ENCODE measurements around the gene PACS2.

The PACS2 gene

DNA sequence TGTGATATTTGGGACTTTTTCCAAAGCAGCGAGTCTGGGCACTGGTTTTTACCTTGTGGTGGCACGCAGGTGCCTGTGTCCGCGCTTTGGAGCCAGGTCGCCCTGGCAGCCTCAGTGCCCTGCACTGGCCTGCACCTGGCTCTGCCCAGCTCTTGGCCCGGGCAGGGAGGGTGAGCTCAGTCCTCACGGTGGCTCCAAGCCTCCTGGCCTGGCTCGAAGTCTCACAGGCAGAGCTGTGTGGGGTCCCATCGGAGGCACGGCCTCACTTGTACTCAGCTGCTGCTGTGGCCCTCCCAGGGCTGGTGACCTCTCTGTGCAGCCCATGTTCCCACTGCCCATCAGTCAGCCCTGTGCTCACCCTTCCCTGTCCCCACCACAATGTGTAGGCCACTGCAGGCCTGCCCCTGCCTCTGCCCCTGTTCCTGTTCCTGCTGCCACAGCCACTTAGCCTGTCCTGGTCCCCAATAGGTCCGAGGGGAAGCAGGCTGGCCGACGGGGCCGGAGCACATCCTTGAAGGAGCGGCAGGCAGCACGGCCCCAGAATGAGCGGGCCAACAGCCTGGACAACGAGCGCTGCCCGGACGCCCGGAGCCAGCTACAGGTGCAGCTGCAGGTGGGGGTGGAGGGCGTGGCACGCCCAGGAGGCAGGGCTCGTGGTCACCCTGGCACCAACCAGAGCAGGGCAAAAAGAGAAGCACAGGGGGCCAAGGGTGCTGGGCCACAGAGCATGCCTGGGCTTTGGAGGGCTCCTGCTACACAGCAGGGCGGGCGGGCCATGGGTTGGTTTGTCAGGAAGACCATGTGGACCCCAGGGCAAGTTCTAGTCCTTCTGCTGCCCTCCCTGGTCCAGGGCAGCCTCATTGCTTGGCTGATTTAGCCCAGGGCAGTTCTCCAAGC is 67.1 kb downstream of the PACS2 start:
- Histone ChIP-seq H3K4me3 (ENCODE audit: low read depth in 1 of 2, low read length in 2 of 2) (no peak overlapping the region), H3K27me3 (ENCODE audit: control insufficient read depth in 1 of 2, insufficient read depth in 2 of 2, low read length in 2 of 2) (no peaks in the 10 kb centered on the region), H3K4me1 (ENCODE audit: insufficient read depth, low read length) (no peaks in the 10 kb centered on the region), H3K27ac (ENCODE audit: low read depth, low read length) (no peak overlapping the region), H3K36me3 (ENCODE audit: insufficient read depth, low read length) (no peaks in the 10 kb centered on the region), H3K9ac (ENCODE audit: low read length) (no peak overlapping the region), H3K9me3 (ENCODE audit: low read length) (no peaks in the 10 kb centered on the region)

DNA sequence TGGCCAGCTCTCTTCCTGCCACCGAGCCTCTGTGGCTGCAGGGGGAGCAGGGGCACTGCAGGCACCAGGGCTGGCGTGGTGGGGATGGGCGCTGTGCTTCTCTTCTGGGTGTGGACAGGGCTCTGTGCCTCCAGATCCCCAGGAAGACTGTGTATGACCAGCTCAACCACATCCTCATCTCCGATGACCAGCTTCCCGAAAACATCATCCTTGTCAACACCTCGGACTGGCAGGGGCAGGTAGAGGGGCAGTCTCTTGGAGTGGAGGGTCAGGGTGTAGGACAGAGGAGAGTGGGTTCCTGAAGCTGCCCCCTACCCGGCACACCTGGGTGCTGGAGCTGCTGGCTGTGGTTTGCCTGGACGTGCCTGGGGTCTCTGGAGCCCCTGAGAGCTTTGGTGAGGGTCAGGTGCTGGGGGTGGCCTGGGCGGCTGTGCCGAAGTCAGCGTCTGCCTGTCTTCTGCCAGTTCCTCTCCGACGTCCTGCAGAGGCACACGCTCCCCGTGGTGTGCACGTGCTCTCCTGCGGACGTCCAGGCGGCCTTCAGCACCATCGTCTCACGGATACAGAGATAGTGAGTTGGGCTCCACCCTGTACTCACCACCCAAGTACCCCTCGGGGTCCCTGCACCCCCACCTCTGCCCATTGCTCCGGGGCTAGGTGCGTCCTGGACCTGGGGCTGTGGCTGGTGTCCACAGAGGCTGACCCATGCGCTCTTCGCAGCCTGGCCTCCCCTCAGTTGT is 68.0 kb downstream of the PACS2 start:
- Histone ChIP-seq H3K27ac (ENCODE audit: low read depth, low read length) (no peak overlapping the region), H3K9ac (ENCODE audit: low read length) (no peak overlapping the region), H3K36me3 (ENCODE audit: insufficient read depth, low read length) (no peaks in the 10 kb centered on the region), H3K27me3 (ENCODE audit: control insufficient read depth in 1 of 2, insufficient read depth in 2 of 2, low read length in 2 of 2) (no peaks in the 10 kb centered on the region), H3K9me3 (ENCODE audit: low read length) (no peaks in the 10 kb centered on the region), H3K4me3 (ENCODE audit: low read depth in 1 of 2, low read length in 2 of 2) (no peak overlapping the region), H3K4me1 (ENCODE audit: insufficient read depth, low read length) (no peaks in the 10 kb centered on the region)

DNA sequence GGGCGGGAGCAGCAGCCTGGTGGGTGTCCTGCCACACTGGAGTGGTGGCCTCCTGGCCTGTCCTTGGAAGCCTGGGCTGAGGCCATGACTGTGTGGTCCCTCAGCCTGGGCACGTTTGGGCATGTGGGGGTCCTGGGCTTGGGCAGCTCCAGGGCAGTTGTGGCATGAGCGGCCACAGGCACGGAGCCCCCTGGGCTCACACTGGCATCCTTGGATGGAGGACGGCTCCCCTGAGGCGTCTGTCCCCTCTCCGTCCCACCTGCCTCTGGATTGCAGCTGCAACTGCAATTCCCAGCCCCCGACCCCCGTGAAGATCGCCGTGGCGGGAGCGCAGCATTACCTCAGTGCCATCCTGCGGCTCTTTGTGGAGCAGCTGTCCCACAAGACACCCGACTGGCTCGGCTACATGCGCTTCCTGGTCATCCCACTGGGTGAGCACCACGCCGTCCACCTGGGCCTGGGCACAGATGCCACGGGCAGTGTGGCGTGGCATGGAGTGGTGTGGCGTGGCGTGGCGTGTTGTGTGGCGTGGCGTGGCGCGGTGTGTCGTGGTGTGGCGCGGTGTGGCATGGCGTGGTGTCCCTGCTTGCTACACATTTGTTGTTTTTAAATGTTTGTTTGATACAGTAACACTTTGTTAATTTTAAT is 68.7 kb downstream of the PACS2 start:
- Histone ChIP-seq H3K9me3 (ENCODE audit: low read length) (no peaks in the 10 kb centered on the region), H3K27ac (ENCODE audit: low read depth, low read length) (no peak overlapping the region), H3K4me3 (ENCODE audit: low read depth in 1 of 2, low read length in 2 of 2) (no peak overlapping the region), H3K27me3 (ENCODE audit: control insufficient read depth in 1 of 2, insufficient read depth in 2 of 2, low read length in 2 of 2) (no peaks in the 10 kb centered on the region), H3K9ac (ENCODE audit: low read length) (no peak overlapping the region), H3K36me3 (ENCODE audit: insufficient read depth, low read length) (no peaks in the 10 kb centered on the region), H3K4me1 (ENCODE audit: insufficient read depth, low read length) (no peaks in the 10 kb centered on the region)

DNA sequence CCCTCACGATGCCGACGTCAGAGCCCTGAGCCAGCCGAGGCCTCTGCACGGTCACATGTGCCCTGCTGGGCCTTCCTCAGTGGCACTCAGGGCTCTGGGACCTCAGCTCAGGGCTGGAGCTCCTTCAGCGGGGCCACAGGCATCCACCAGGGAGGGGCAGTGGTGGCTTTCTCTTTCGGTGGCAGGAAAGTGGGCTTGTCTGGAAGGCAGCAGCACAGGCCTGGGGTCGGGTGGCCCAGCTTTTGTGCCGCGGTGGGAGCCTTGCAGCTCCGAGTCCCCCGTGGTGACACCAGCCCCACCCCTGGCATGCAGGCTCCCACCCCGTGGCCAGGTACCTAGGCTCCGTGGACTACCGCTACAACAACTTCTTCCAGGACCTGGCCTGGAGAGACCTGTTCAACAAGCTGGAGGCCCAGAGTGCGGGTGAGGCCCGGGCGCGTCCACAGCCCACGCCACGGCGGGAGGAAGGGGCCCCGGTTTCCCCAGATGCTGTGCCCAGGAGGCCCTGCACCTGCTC is 69.6 kb downstream of the PACS2 start:
- H3K4me1 ChIP-seq (ENCODE audit: insufficient read depth, low read length): no peaks in the 10 kb centered on the region
- no peak overlapping the region for H3K4me3 ChIP-seq (ENCODE audit: low read depth in 1 of 2, low read length in 2 of 2)
- H3K27ac ChIP-seq (ENCODE audit: low read depth, low read length): no peak overlapping the region
- H3K9me3 ChIP-seq (ENCODE audit: low read length): no peaks in the 10 kb centered on the region
- H3K9ac ChIP-seq (ENCODE audit: low read length): no peak overlapping the region
- H3K36me3 ChIP-seq (ENCODE audit: insufficient read depth, low read length): no peaks in the 10 kb centered on the region
- no peaks in the 10 kb centered on the region for H3K27me3 ChIP-seq (ENCODE audit: control insufficient read depth in 1 of 2, insufficient read depth in 2 of 2, low read length in 2 of 2)

DNA sequence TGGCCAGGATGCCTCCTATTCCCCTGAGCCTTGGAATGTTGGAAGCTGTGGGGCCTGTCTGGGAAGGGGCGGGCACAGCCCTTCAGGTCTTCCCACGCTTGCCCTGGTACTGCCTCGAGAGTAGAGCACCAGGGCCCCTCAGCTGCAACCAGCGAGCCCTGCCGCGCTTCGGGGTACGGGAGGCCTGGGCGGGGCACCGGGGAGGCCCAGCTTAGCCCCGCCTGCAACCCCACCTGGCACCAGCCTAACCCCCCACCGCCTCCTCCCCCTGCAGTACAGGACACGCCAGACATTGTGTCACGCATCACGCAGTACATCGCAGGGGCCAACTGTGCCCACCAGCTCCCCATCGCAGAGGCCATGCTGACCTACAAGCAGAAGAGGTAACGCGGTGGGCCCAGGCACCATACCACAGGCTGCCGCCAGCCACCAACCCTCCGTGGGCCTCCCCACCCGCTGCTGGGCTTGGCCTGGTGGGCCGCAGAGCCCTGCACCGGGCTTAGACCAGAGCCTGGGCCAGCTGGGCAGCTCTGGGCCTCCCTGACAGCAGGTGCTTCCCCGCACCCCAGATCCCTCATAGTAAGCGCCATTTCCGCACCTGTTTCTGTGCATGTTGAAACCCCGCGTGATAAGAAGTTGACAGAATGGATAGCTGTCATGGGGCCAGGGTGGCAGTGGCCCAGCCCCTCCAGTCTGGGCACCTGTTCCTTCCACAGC is 70.2 kb downstream of the PACS2 start:
- no peak overlapping the region for H3K4me3 ChIP-seq (ENCODE audit: low read depth in 1 of 2, low read length in 2 of 2)
- no peak overlapping the region for H3K27ac ChIP-seq (ENCODE audit: low read depth, low read length)
- peaks cover 1% of the 10 kb centered on the region for H3K4me1 ChIP-seq (ENCODE audit: insufficient read depth, low read length)
- H3K36me3 ChIP-seq (ENCODE audit: insufficient read depth, low read length): no peaks in the 10 kb centered on the region
- no peaks in the 10 kb centered on the region for H3K27me3 ChIP-seq (ENCODE audit: control insufficient read depth in 1 of 2, insufficient read depth in 2 of 2, low read length in 2 of 2)
- H3K9me3 ChIP-seq (ENCODE audit: low read length): no peaks in the 10 kb centered on the region
- H3K9ac ChIP-seq (ENCODE audit: low read length): no peak overlapping the region

DNA sequence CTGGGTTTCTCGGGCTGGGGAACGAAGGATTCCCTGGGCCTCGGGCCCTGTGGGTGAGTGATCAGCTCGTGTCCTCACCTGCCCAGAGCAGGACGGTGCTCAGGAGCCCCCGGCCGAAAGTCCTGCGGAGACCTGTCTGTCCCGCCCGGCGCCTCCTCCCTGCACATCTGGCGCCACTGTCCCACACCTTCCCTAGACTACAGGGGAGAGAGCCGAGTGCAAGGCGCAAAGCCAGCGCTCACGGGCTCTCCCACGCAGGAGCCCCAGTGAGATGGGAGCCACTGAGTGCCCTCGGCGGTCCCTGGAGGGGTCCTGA is 70.7 kb downstream of the PACS2 start:
- no peaks in the 10 kb centered on the region for H3K36me3 ChIP-seq (ENCODE audit: insufficient read depth, low read length)

DNA sequence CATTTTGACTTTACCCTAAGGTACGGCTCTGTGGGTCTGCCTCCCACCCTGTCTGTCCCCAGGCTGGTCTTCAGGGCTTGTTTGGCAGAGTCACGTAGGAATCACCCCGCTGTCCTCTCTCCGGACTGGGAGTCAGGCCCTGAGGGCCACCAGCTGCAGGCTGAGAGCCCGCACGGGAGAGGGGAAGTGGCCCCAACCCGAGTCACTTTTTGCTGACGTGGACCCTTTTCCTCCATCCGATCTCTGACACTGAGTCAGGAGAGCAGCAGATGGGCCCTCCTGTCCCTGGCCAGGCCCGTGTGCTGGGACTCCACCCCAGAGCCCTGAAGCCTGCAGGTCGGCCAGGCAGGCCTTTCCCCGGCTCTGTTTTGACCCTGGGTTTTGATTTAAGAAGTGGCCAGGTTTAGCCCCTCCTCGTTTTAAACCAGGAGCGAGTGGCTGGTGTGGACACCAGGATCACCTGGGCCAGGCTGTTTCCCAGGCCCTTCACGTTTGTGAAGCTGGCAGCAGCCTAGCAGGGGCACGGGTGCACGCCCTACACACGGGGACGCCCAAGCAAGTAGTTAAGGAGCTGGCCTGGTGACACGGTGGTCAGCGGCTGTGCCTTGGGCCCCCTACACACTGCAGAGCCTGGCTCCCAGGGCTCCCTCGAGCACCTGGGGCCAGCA is 71.3 kb downstream of the PACS2 start:
- H3K4me1 ChIP-seq (ENCODE audit: insufficient read depth, low read length): peaks cover 3% of the 10 kb centered on the region
- no peaks in the 10 kb centered on the region for H3K36me3 ChIP-seq (ENCODE audit: insufficient read depth, low read length)
- no peaks in the 10 kb centered on the region for H3K27me3 ChIP-seq (ENCODE audit: control insufficient read depth in 1 of 2, insufficient read depth in 2 of 2, low read length in 2 of 2)
- H3K27ac ChIP-seq (ENCODE audit: low read depth, low read length): no peak overlapping the region
- H3K9ac ChIP-seq (ENCODE audit: low read length): no peak overlapping the region
- no peaks in the 10 kb centered on the region for H3K9me3 ChIP-seq (ENCODE audit: low read length)
- no peak overlapping the region for H3K4me3 ChIP-seq (ENCODE audit: low read depth in 1 of 2, low read length in 2 of 2)

More for the DNA sequence above, 70.7 kb downstream of the PACS2 start:
- Histone ChIP-seq H3K27ac (ENCODE audit: low read depth, low read length) (no peak overlapping the region), H3K4me3 (ENCODE audit: low read depth in 1 of 2, low read length in 2 of 2) (no peak overlapping the region), H3K9ac (ENCODE audit: low read length) (no peak overlapping the region), H3K9me3 (ENCODE audit: low read length) (no peaks in the 10 kb centered on the region), H3K4me1 (ENCODE audit: insufficient read depth, low read length) (peaks cover 3% of the 10 kb centered on the region), H3K27me3 (ENCODE audit: control insufficient read depth in 1 of 2, insufficient read depth in 2 of 2, low read length in 2 of 2) (no peaks in the 10 kb centered on the region)

DNA sequence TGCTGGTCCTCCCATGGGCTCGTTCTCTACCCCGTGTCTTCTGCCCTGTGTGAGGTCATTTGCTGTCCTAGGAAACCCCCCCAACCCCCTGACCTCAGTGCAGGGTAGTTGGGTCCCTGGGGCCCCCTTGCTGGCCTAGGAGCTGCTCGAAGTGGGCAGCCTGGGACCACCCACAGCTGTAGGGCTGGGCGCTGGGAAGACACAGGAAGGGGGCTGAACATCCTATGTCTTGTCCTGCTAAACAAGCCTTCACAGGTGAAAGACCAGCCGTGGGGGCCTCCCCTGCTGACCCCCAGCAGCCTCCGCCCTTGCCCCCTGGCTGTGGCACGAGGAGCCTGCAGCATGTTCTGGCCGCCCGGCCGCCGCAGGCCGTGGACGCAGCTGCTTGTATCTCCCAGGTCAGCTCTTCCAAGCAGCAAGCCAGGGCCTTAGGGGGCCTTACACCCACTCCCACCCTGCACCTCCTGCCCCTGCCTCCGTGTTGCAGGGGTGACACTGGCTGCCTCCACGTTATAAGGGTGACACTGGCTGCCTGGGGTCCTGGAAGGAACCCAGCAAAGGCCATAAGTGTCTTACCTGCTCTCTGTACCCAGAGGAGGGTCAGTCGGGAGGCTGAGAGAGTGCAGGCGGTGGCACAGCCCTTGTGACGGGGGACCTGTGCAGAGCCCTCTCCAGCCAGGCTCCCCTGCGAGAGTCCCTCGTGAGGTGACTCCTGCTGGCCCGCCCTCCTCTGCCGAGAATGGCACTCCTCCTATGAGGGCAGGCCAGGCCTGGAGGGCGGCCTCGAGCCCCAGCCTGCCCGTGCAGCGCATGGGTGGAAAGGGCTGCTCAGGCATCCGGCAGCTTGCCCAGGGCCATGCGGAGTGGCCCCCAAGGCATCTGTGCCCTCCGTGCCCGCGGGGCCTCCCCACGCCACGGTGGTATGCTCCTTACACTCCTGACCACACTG is 72.3 kb downstream of the PACS2 start:
- H3K27me3 ChIP-seq (ENCODE audit: control insufficient read depth in 1 of 2, insufficient read depth in 2 of 2, low read length in 2 of 2): no peaks in the 10 kb centered on the region
- H3K4me1 ChIP-seq (ENCODE audit: insufficient read depth, low read length): peaks cover 3% of the 10 kb centered on the region
- H3K27ac ChIP-seq (ENCODE audit: low read depth, low read length): no peak overlapping the region
- H3K36me3 ChIP-seq (ENCODE audit: insufficient read depth, low read length): peaks cover 3% of the 10 kb centered on the region
- no peak overlapping the region for H3K4me3 ChIP-seq (ENCODE audit: low read depth in 1 of 2, low read length in 2 of 2)
- no peak overlapping the region for H3K9ac ChIP-seq (ENCODE audit: low read length)
- no peaks in the 10 kb centered on the region for H3K9me3 ChIP-seq (ENCODE audit: low read length)

DNA sequence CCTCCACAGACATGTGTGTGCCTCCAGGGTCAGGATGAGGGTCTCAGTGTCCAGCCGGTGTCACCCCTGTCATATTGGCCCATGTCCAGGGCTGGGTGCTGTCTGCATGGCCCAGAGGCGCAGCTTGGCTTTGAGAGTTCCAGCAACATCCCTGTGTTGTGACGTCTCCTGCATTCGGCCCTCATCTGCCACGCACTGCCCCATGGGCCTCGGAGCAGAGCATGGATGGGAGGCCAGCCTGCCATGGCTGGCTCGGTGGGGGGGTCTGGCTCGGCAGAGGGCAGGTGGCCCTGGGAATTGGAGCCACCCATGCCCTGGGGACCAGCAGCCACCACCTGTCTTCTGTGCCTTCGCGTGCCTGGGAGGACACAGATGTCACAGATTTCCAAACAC is 73.0 kb downstream of the PACS2 start:
- peaks cover 3% of the 10 kb centered on the region for H3K36me3 ChIP-seq (ENCODE audit: insufficient read depth, low read length)

More for the DNA sequence above, 73.0 kb downstream of the PACS2 start:
- H3K27ac ChIP-seq (ENCODE audit: low read depth, low read length): no peak overlapping the region
- H3K9me3 ChIP-seq (ENCODE audit: low read length): no peaks in the 10 kb centered on the region
- H3K9ac ChIP-seq (ENCODE audit: low read length): no peak overlapping the region
- peaks cover 3% of the 10 kb centered on the region for H3K4me1 ChIP-seq (ENCODE audit: insufficient read depth, low read length)
- no peak overlapping the region for H3K4me3 ChIP-seq (ENCODE audit: low read depth in 1 of 2, low read length in 2 of 2)
- no peaks in the 10 kb centered on the region for H3K27me3 ChIP-seq (ENCODE audit: control insufficient read depth in 1 of 2, insufficient read depth in 2 of 2, low read length in 2 of 2)
